ENCODE data around the gene FMN2.
A peak's percentile ranks its signal among the peaks of the same experiment; 100 is the strongest.

Gene FMN2

GRCh38 chr1:240230816-240231215 is 139.1 kb downstream of the FMN2 start:
- H3K4me1 ChIP-seq (ENCODE audit: control insufficient read depth, low read depth, low read length), result no peaks in the 10 kb centered on the region
- no peaks in the 10 kb centered on the region for H3K79me1 ChIP-seq (ENCODE audit: low read length)
- no peak overlapping the region for H2BK5ac ChIP-seq (ENCODE audit: low read length)
- no peak overlapping the region for H3K18ac ChIP-seq (ENCODE audit: low read length)
- H2AK5ac ChIP-seq (ENCODE audit: low read length), result no peak overlapping the region
- no peaks in the 10 kb centered on the region for H3K36me3 ChIP-seq (ENCODE audit: control insufficient read depth, insufficient read depth, low read length)
- H2BK120ac ChIP-seq (ENCODE audit: low read depth, low read length), result no peak overlapping the region
- no peaks in the 10 kb centered on the region for H3K79me2 ChIP-seq (ENCODE audit: control insufficient read depth, insufficient read depth, low read length)
- no peak overlapping the region for H3K9ac ChIP-seq (ENCODE audit: low read length)
- no peak overlapping the region for H3K56ac ChIP-seq (ENCODE audit: low read length)
- DNase-seq, result no peak
- no peak overlapping the region for H3K4ac ChIP-seq (ENCODE audit: low read depth, low read length)
- no peak overlapping the region for H2BK15ac ChIP-seq (replicated peaks; ENCODE audit: low read depth)
- WGBS (ENCODE audit: extremely low coverage, insufficient coverage, low lambda C conversion rate), result no CpG with 5 or more reads among the region's 2 CpGs
- no peak overlapping the region for H4K5ac ChIP-seq (ENCODE audit: low read length)
- no peaks in the 10 kb centered on the region for H3K27me3 ChIP-seq (ENCODE audit: insufficient read depth, low read length, poor library complexity)
- no peak overlapping the region for H3K4me3 ChIP-seq (ENCODE audit: low read length)
- no peak overlapping the region for H3K27ac ChIP-seq (ENCODE audit: low read depth, low read length)
- H4K8ac ChIP-seq (ENCODE audit: low read depth, low read length), result no peak overlapping the region
- H3K4me2 ChIP-seq (ENCODE audit: low read length), result no peak overlapping the region
- H3K23ac ChIP-seq (ENCODE audit: low read length), result no peak overlapping the region

DNA sequence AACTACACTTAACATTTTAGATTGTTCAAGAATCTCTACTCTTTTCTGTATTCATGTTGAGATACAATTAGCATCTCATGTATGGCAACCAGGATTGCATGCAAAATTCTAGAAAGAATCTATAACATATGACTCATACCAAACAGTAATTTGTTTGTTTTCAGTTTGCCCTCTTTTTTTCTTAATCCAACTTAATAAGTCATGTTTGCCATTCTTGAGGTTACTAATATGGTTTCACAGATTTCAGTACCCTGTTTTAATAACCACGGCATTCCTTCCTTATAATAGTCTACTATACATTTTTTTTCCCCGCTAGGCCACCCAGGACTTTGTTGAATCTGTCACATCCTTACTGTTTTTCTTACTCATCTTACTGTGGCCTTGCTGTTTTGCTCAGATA is 140.8 kb downstream of the FMN2 start:
- no peak overlapping the region for H3K4ac ChIP-seq (ENCODE audit: low read depth, low read length)
- no CpG with 5 or more reads among the region's 2 CpGs for WGBS (ENCODE audit: extremely low coverage, insufficient coverage, low lambda C conversion rate)
- H3K4me2 ChIP-seq (ENCODE audit: low read length), result no peak overlapping the region
- no peak overlapping the region for H3K9ac ChIP-seq (ENCODE audit: low read length)
- no peaks in the 10 kb centered on the region for H3K79me1 ChIP-seq (ENCODE audit: low read length)
- no peak overlapping the region for H3K27ac ChIP-seq (ENCODE audit: low read depth, low read length)
- no peaks in the 10 kb centered on the region for H3K27me3 ChIP-seq (ENCODE audit: insufficient read depth, low read length, poor library complexity)
- no peak overlapping the region for H2BK5ac ChIP-seq (ENCODE audit: low read length)
- H4K8ac ChIP-seq (ENCODE audit: low read depth, low read length), result no peak overlapping the region
- no peak overlapping the region for H3K23ac ChIP-seq (ENCODE audit: low read length)
- DNase-seq, result no peak
- no peaks in the 10 kb centered on the region for H3K36me3 ChIP-seq (ENCODE audit: control insufficient read depth, insufficient read depth, low read length)
- no peak overlapping the region for H3K4me3 ChIP-seq (ENCODE audit: low read length)
- no peak overlapping the region for H4K5ac ChIP-seq (ENCODE audit: low read length)
- no peaks in the 10 kb centered on the region for H3K79me2 ChIP-seq (ENCODE audit: control insufficient read depth, insufficient read depth, low read length)
- no peak overlapping the region for H3K56ac ChIP-seq (ENCODE audit: low read length)
- no peaks in the 10 kb centered on the region for H3K4me1 ChIP-seq (ENCODE audit: control insufficient read depth, low read depth, low read length)
- H2AK5ac ChIP-seq (ENCODE audit: low read length), result no peak overlapping the region
- no peak overlapping the region for H2BK120ac ChIP-seq (ENCODE audit: low read depth, low read length)
- H2BK15ac ChIP-seq (replicated peaks; ENCODE audit: low read depth), result no peak overlapping the region
- no peak overlapping the region for H3K18ac ChIP-seq (ENCODE audit: low read length)

DNA sequence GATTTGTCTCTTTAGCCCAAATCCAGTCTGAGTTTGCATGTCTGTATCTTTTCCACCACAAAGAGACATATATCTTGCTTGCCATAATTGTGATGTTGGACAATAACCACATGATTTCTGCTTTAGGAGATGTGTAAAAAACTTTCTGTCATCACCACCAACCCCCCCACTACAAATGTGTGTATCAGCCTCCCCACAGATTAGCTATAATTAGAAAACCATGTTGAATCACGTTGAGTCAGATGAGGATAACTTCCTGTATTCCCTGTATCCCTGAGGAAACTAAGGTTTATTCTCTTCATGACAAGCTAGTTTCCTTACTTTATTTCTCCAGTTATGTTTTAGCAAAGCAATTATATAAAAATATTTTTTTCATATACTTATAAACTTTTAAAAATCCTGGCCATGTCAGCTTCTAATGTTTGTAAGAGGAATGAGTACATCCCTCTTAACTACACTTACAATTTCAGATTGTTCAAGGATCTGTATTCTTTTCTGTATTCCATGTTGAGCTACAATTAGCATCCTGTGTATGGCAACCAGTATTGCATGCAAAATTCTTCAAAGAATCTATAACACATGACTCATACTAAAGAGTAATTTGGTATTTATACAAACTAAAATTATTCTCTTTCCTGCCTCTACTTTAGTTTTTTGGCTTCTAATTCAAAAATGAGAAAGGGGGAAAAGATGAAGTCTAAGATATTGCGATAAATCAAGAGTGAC is 143.0 kb downstream of the FMN2 start:
- no peak overlapping the region for H3K9ac ChIP-seq (ENCODE audit: low read length)
- no peaks in the 10 kb centered on the region for H3K36me3 ChIP-seq (ENCODE audit: control insufficient read depth, insufficient read depth, low read length)
- no peak overlapping the region for H3K23ac ChIP-seq (ENCODE audit: low read length)
- no peak overlapping the region for H4K8ac ChIP-seq (ENCODE audit: low read depth, low read length)
- H3K56ac ChIP-seq (ENCODE audit: low read length), result no peak overlapping the region
- no peak overlapping the region for H3K4me2 ChIP-seq (ENCODE audit: low read length)
- H3K27me3 ChIP-seq (ENCODE audit: insufficient read depth, low read length, poor library complexity), result no peaks in the 10 kb centered on the region
- H4K5ac ChIP-seq (ENCODE audit: low read length), result no peak overlapping the region
- no peaks in the 10 kb centered on the region for H3K79me1 ChIP-seq (ENCODE audit: low read length)
- no CpG with 5 or more reads among the region's 2 CpGs for WGBS (ENCODE audit: extremely low coverage, insufficient coverage, low lambda C conversion rate)
- no peak for DNase-seq
- no peak overlapping the region for H3K4ac ChIP-seq (ENCODE audit: low read depth, low read length)
- no peak overlapping the region for H2AK5ac ChIP-seq (ENCODE audit: low read length)
- no peak overlapping the region for H2BK5ac ChIP-seq (ENCODE audit: low read length)
- H3K27ac ChIP-seq (ENCODE audit: low read depth, low read length), result no peak overlapping the region
- H2BK120ac ChIP-seq (ENCODE audit: low read depth, low read length), result no peak overlapping the region
- no peak overlapping the region for H2BK15ac ChIP-seq (replicated peaks; ENCODE audit: low read depth)
- H3K79me2 ChIP-seq (ENCODE audit: control insufficient read depth, insufficient read depth, low read length), result no peaks in the 10 kb centered on the region
- no peaks in the 10 kb centered on the region for H3K4me1 ChIP-seq (ENCODE audit: control insufficient read depth, low read depth, low read length)
- no peak overlapping the region for H3K4me3 ChIP-seq (ENCODE audit: low read length)
- H3K18ac ChIP-seq (ENCODE audit: low read length), result no peak overlapping the region

- Histone ChIP-seq H2BK15ac (replicated peaks; ENCODE audit: low read depth) (no peak overlapping the region), H3K79me2 (ENCODE audit: control insufficient read depth, insufficient read depth, low read length) (no peaks in the 10 kb centered on the region), H3K4me2 (ENCODE audit: low read length) (no peak overlapping the region), H3K4ac (ENCODE audit: low read depth, low read length) (no peak overlapping the region), H3K4me3 (ENCODE audit: low read length) (no peak overlapping the region), H2BK5ac (ENCODE audit: low read length) (no peak overlapping the region), H3K23ac (ENCODE audit: low read length) (no peak overlapping the region), H3K36me3 (ENCODE audit: control insufficient read depth, insufficient read depth, low read length) (no peaks in the 10 kb centered on the region), H3K79me1 (ENCODE audit: low read length) (no peaks in the 10 kb centered on the region), H3K27ac (ENCODE audit: low read depth, low read length) (no peak overlapping the region), H3K4me1 (ENCODE audit: control insufficient read depth, low read depth, low read length) (no peaks in the 10 kb centered on the region), H4K5ac (ENCODE audit: low read length) (no peak overlapping the region), H3K27me3 (ENCODE audit: insufficient read depth, low read length, poor library complexity) (no peaks in the 10 kb centered on the region), H4K8ac (ENCODE audit: low read depth, low read length) (no peak overlapping the region), H3K18ac (ENCODE audit: low read length) (no peak overlapping the region), H2BK120ac (ENCODE audit: low read depth, low read length) (no peak overlapping the region), H2AK5ac (ENCODE audit: low read length) (no peak overlapping the region), H3K9ac (ENCODE audit: low read length) (no peak overlapping the region), H3K56ac (ENCODE audit: low read length) (no peak overlapping the region)
- no CpG with 5 or more reads among the region's 4 CpGs for WGBS (ENCODE audit: extremely low coverage, insufficient coverage, low lambda C conversion rate)
- DNase-seq, result no peak
Observed at GRCh38 chr1:240235521-240236288, 144.0 kb downstream of the FMN2 start.

- Histone ChIP-seq H3K79me1 (ENCODE audit: low read length) (no peaks in the 10 kb centered on the region), H3K27ac (ENCODE audit: low read depth, low read length) (no peak overlapping the region), H3K36me3 (ENCODE audit: control insufficient read depth, insufficient read depth, low read length) (no peaks in the 10 kb centered on the region), H3K9ac (ENCODE audit: low read length) (no peak overlapping the region), H3K4me1 (ENCODE audit: control insufficient read depth, low read depth, low read length) (no peaks in the 10 kb centered on the region), H4K5ac (ENCODE audit: low read length) (no peak overlapping the region), H3K79me2 (ENCODE audit: control insufficient read depth, insufficient read depth, low read length) (no peaks in the 10 kb centered on the region), H2BK5ac (ENCODE audit: low read length) (no peak overlapping the region), H3K4me2 (ENCODE audit: low read length) (no peak overlapping the region), H3K18ac (ENCODE audit: low read length) (no peak overlapping the region), H2BK120ac (ENCODE audit: low read depth, low read length) (no peak overlapping the region), H3K4me3 (ENCODE audit: low read length) (no peak overlapping the region), H2AK5ac (ENCODE audit: low read length) (no peak overlapping the region), H3K27me3 (ENCODE audit: insufficient read depth, low read length, poor library complexity) (no peaks in the 10 kb centered on the region), H4K8ac (ENCODE audit: low read depth, low read length) (no peak overlapping the region), H3K4ac (ENCODE audit: low read depth, low read length) (no peak overlapping the region), H3K23ac (ENCODE audit: low read length) (no peak overlapping the region), H2BK15ac (replicated peaks; ENCODE audit: low read depth) (no peak overlapping the region), H3K56ac (ENCODE audit: low read length) (no peak overlapping the region)
- WGBS (ENCODE audit: extremely low coverage, insufficient coverage, low lambda C conversion rate), result no CpG with 5 or more reads among the region's 4 CpGs
- peak; percentile 47 for DNase-seq
Observed at GRCh38 chr1:240237305-240237721, 145.6 kb downstream of the FMN2 start.

Measured in mesendoderm (in vitro differentiated cells).